NCI-H82 treated with DMSO at 0.1 percent for 48 hours (cell line): ENCODE data around the gene FAM120A.

Experiments
- DNase-seq: peaks from one replicate; lab custom pipeline; 2025; ENCODE audit not compliant: unreplicated experiment; lab: John Stamatoyannopoulos, UW

Gene FAM120A

DNA sequence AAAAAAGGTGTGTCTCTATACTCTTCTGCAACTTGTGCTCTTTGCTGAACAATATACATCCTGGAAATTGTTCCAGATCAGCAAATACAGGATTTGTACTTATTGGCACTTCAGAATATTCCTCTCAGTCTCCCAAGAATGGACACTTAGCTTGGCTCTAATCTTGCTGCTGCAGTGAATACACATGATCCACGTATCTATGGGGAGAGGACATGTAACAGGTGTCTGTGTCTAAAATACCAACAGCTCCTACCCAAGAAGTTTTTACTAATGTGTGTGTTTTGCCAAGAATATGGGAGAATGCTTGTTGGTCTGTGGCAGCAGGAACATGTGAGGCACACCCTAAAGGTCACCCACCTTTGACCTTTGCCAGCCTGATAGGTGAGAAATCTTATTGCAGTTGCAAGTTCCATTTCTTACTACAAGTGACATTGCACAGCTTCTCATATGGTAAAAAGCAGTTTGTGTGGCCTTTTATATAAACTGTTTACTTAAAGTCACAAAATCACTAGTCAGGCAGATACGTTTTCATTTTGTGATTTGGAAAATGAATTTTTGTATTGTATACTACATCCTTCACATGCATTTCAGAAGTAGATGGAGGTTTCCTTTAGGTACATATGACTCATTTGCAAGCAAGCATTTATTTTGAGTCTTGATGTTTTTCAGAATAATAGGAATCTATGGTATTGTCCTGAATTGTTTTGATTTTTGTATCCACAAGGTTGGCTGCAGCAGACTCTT lies 160.7 kb downstream of the FAM120A start:
- no peak for DNase-seq

GRCh38 chr9:93612796-93613154 lies 161.3 kb downstream of the FAM120A start:
- no peak for DNase-seq

- DNase-seq = no peak
These were observed 161.7 kb downstream of the FAM120A start for GRCh38 chr9:93613174-93613573.

GRCh38 chr9:93613791-93614190 lies 162.3 kb downstream of the FAM120A start:
- no peak for DNase-seq

DNA sequence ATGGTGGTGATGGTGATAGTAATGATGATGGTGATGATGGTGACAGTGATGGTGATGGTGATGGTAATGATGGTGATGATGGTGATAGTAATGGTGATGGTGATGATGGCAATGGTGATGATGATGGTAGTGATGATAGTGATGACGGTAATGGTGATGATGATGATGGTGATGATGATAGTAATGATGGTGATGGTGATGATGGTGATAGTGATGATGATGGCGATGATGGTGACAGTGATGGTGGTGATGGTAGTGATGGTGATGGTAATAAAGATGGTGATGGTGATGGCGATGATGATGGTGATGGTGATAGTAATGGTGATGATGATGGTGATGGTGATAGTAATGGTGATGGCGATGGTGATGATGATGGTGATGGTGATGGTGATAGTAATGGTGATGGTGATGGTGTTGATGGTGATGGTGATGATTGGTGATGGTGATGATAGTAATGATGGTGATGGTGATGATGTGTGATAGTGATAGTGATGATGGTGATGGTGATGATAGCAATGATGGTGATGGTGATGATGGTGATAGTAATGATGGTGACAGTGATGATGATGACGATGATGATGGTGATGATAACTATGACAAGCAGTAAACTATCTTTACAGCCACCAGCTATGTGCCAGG lies 163.5 kb downstream of the FAM120A start:
- DNase-seq = no peak
